Tibial nerve (tissue), 4 donors: ENCODE results near the gene SPATA7.

Experiments used
- CTCF ChIP-seq, 5 experiments: fragments of 200-600 bp in 3 of 5; fragments of 450-650 bp in 2 of 5; sonication (generic) in 3 of 5; IDR thresholded peaks; one replicate each; pipeline ENCODE4 v1.5.1; 2016 to 2019; ENCODE audit warnings: antibody characterized with exemption in 5 of 5, mild to moderate bottlenecking in 3 of 5, moderate library complexity in 2 of 5
- EP300 ChIP-seq, 2 donors: sonication (generic); formaldehyde crosslinking; IDR thresholded peaks; one replicate each; pipeline ENCODE4 v1.6.1; 2017; ENCODE audit warnings: antibody characterized with exemption in 2 of 2, mild to moderate bottlenecking in 1 of 2
- POLR2A ChIP-seq, 2 donors: fragments of 450-650 bp; IDR thresholded peaks; one replicate each; pipeline ENCODE4 v1.6.1; 2017; ENCODE audit warnings: antibody characterized with exemption in 2 of 2, mild to moderate bottlenecking in 2 of 2, moderate library complexity in 2 of 2

- TF ChIP-seq EP300 (IDR thresholded peaks at IDR 0.05) = no peak
- no peak for TF ChIP-seq CTCF (IDR thresholded peaks at IDR 0.05)
- no peak for TF ChIP-seq POLR2A (IDR thresholded peaks at IDR 0.05)
These were observed 39.3 kb upstream of the SPATA7 start for GRCh38 chr14:88346048-88346639.
